Choroid plexus epithelial cell (primary cell): ENCODE measurements around the gene OR2B2.
"Not testable (repeated sequence)": the region's sequence is repeated elsewhere in the genome, so short reads cannot be mapped to it uniquely, and the experiment has no call there.

Source experiments
- DNase-seq: peaks from one replicate; pipeline ENCODE4 v3.0.0-alpha.2; 2010; ENCODE audit warnings: low read depth
- H3K4me3 ChIP-seq: 2 replicates; pipeline ENCODE4 v1.5.1; 2011; ENCODE audit warnings: low read depth, mild to moderate bottlenecking, control low read depth, low read length, moderate library complexity
- TF ChIP-seq, protein P1 (sequence below): conservative IDR thresholded peaks from 2 replicates; pipeline ENCODE4 v1.5.1; 2011; ENCODE audit warnings: low read depth, mild to moderate bottlenecking, control low read depth, inconsistent platforms, low read length, moderate library complexity

OR2B2 gene

DNA sequence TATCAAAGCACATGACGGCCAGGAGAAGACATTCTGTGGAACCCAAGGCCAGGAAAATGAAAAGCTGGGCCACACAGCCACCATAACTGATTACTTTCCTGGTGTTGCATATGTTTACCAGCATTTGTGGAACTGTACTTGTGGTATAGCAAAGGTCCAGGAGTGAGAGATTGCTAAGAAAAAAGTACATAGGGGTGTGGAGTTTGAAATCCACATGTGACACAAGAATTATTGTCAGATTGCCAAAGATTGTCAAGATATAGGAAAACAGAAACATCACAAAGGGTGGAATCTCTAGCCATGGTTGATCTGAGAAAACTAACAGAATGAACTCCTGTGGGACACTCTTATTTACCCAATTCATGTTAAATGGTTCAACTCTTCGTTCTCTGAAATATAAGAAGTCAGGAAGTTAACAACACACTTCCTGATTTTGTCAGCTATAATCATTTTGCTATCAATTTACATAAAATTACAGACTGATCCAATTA, at the start of gene OR2B2:
Gene OR2B2, minus strand, starts transcription at position 441 of the 491 bp plus-strand sequence. Its CDS starts 77 bp downstream, at position 364.
- DNase-seq = peak; percentile 1
- H3K4me3 ChIP-seq = no peak within 1 kb of the TSS

DNA sequence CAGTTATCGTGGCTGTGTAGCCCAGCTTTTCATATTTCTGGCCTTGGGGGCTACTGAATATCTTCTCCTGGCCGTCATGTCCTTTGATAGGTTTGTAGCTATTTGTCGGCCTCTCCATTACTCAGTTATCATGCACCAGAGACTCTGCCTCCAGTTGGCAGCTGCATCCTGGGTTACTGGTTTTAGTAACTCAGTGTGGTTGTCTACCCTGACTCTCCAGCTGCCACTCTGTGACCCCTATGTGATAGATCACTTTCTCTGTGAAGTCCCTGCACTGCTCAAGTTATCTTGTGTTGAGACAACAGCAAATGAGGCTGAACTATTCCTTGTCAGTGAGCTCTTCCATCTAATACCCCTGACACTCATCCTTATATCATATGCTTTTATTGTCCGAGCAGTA, 45.3 kb upstream of the OR2B2 start:
- TF ChIP-seq, protein P1, sequence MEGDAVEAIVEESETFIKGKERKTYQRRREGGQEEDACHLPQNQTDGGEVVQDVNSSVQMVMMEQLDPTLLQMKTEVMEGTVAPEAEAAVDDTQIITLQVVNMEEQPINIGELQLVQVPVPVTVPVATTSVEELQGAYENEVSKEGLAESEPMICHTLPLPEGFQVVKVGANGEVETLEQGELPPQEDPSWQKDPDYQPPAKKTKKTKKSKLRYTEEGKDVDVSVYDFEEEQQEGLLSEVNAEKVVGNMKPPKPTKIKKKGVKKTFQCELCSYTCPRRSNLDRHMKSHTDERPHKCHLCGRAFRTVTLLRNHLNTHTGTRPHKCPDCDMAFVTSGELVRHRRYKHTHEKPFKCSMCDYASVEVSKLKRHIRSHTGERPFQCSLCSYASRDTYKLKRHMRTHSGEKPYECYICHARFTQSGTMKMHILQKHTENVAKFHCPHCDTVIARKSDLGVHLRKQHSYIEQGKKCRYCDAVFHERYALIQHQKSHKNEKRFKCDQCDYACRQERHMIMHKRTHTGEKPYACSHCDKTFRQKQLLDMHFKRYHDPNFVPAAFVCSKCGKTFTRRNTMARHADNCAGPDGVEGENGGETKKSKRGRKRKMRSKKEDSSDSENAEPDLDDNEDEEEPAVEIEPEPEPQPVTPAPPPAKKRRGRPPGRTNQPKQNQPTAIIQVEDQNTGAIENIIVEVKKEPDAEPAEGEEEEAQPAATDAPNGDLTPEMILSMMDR = no peak
- no peak for DNase-seq
- no peak overlapping the region for H3K4me3 ChIP-seq

More for the DNA sequence above, at the start of gene OR2B2:
- TF ChIP-seq, protein P1 = no peak

DNA sequence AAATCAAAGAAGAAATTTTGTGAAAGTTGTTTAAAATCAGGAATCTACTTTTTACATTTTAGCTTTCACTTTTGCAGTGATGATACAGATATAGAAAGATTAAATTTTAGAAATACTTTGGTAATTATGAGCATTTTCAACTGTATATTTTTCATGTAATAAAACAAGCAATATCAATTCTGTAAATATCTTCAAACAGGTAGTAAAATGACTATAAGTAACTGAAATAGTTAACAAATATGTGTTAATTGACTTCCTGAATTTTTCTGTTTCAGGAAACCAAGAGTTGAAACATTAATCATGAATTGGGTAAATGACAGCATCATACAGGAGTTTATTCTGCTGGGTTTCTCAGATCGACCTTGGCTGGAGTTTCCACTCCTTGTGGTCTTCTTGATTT, 44.7 kb upstream of the OR2B2 start, which contains the start of gene OR2B6:
Gene OR2B6, plus strand, starts transcription at position 301 of the 400 bp plus-strand sequence. Its CDS starts 0 bp downstream, at position 301.
- no peak for DNase-seq
- H3K4me3 ChIP-seq = no peak within 1 kb of the TSS
- TF ChIP-seq, protein P1 = no peak

DNA sequence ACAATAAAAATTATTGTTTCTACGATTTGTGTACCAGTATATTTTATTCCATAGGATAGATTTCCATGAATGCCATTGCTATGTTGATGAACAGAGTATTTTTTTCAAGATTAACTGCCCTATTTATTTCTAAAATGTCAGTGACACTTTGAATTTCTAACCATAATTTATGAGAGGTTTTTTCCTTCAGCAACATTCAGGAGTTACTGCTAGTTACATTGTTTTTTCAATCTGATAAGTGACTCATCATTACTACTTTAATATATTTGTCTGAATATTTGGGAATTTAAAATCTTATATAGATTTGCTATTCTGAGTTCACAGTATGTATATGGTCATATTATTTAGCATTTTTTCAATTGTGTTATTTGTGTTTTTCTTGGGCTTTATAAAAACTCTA, 38.8 kb upstream of the OR2B2 start:
- no peak overlapping the region for H3K4me3 ChIP-seq
- no peak for DNase-seq
- TF ChIP-seq, protein P1 = no peak

DNA sequence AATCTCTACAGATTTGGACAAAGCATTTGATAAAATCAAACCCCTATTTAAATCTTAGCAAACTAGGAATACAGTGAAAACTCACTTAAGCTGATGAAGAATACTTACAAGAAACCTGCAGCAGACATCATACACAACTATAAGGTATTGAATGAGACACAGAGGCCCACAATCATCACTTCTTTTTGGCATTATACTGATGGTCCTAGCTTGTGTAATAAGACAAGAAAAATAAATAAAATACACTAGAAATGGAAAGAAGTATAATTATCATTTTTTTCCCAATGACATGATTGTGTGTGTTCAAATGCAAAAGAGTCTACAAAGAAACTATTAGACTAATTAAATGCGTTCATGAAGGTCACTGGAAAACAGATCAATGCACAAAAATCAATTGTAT, 36.0 kb upstream of the OR2B2 start:
- TF ChIP-seq, protein P1 = no peak
- no peak for DNase-seq
- H3K4me3 ChIP-seq = no peak overlapping the region

DNA sequence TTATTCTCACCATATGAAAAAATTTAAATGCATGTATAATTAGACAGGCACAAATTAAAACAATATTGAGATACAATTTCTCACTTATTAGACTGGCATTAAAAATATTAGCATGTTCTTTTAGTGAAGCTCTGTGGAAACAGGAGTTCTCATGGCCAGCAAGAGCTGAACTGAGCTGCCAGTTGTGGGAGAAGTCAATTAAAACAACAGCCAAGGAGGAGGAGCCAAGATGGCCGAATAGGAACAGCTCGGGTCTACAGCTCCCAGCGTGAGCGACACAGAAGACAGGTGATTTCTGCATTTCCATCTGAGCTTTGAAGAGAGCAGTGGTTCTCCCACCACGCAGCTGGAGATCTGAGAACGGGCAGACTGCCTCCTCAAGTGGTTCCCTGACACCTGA, 30.9 kb upstream of the OR2B2 start:
- DNase-seq, H3K4me3 ChIP-seq: not testable (repeated sequence)

DNA sequence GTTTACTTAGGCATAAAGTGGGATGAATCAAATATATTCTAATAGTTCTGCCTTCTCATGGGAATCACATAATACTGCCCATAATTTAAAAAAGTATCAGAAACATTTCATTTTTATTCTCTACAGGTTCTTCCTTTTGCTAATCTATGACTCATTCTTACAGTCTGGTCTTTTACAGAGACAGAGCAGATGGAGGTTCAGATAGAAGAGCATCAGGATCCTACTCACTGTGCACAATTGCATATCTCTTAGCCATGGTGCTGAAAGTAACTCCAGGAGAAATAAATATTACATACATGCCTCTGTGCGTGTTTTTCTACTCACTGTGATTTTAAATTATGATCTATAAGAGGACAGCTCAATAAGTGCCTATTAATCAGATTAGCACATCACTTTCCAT, 28.6 kb upstream of the OR2B2 start:
- TF ChIP-seq, protein P1 = no peak
- no peak overlapping the region for H3K4me3 ChIP-seq
- peak; percentile 4 for DNase-seq
